Measurements from ENCODE around the gene MEIOC. TPM values are rescaled to one million over a fixed set of nuclear protein-coding genes. Genes with fewer than 3 reads are reported as not detected.

Gene MEIOC
- total RNA-seq, 1 donor from 2014 or later = 0.60 TPM

- Mint-ChIP-seq H3K36me3 (no peaks in the 10 kb centered on the region), H3K4me1 (ENCODE audit: unreplicated experiment) (no peaks in the 10 kb centered on the region), H3K4me3 (no peak overlapping the region), H3K27ac (no peak overlapping the region), H3K27me3 (peaks cover 46% of the 10 kb centered on the region), H3K9me3 (peaks cover 4% of the 10 kb centered on the region)
- no peak for DNase-seq (ENCODE audit: extremely low spot score, unreplicated experiment)
- no peak for TF ChIP-seq CTCF (conservative IDR thresholded peaks at IDR 0.05)
These were observed 5.0 kb upstream of the MEIOC start for GRCh38 chr17:44651228-44651627.

- Mint-ChIP-seq H3K27ac (no peak overlapping the region), H3K4me3 (no peak overlapping the region), H3K36me3 (no peaks in the 10 kb centered on the region), H3K4me1 (ENCODE audit: unreplicated experiment) (peaks cover 3% of the 10 kb centered on the region), H3K27me3 (peaks cover 55% of the 10 kb centered on the region), H3K9me3 (peaks cover 4% of the 10 kb centered on the region)
- TF ChIP-seq CTCF (conservative IDR thresholded peaks at IDR 0.05) = no peak
- DNase-seq (ENCODE audit: extremely low spot score, unreplicated experiment) = no peak
These were observed 3.5 kb upstream of the MEIOC start for GRCh38 chr17:44652727-44653126.

DNA sequence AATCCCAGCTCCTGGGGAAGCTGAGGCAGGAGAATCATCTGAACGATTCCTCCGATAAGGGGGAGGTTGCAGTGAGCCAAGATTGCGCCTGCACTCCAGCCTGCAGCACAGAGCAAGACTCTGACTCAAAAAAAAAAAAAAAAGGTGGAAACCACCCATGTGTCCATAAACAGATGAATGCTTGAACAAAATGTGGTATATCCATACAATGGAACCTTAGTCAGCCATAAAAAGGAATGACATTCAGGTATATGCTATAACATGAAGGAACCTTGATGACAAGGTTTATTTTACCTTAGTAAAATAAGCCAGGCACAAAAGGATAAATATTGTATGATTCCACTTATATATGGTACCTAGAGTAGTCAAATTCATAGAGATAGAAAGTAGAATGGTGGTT lies 2.9 kb upstream of the MEIOC start:
- H3K36me3 Mint-ChIP-seq = no peaks in the 10 kb centered on the region
- peaks cover 52% of the 10 kb centered on the region for H3K27me3 Mint-ChIP-seq
- H3K27ac Mint-ChIP-seq = no peak overlapping the region
- no peak for TF ChIP-seq CTCF (conservative IDR thresholded peaks at IDR 0.05)
- no peak for DNase-seq (ENCODE audit: extremely low spot score, unreplicated experiment)
- peaks cover 3% of the 10 kb centered on the region for H3K4me1 Mint-ChIP-seq (ENCODE audit: unreplicated experiment)
- H3K4me3 Mint-ChIP-seq = no peak overlapping the region
- H3K9me3 Mint-ChIP-seq = peaks cover 4% of the 10 kb centered on the region

GRCh38 chr17:44653954-44654353 lies 2.3 kb upstream of the MEIOC start:
- H3K9me3 Mint-ChIP-seq = peaks cover 4% of the 10 kb centered on the region
- H3K36me3 Mint-ChIP-seq = no peaks in the 10 kb centered on the region
- H3K4me1 Mint-ChIP-seq (ENCODE audit: unreplicated experiment) = peaks cover 3% of the 10 kb centered on the region
- DNase-seq (ENCODE audit: extremely low spot score, unreplicated experiment) = no peak
- H3K27me3 Mint-ChIP-seq = peaks cover 48% of the 10 kb centered on the region
- no peak overlapping the region for H3K4me3 Mint-ChIP-seq
- H3K27ac Mint-ChIP-seq = no peak overlapping the region
- TF ChIP-seq CTCF (conservative IDR thresholded peaks at IDR 0.05) = no peak

- Mint-ChIP-seq H3K9me3 (no peaks in the 10 kb centered on the region), H3K36me3 (no peaks in the 10 kb centered on the region), H3K27ac (no peak overlapping the region), H3K27me3 (peaks cover 12% of the 10 kb centered on the region), H3K4me3 (no peak overlapping the region), H3K4me1 (ENCODE audit: unreplicated experiment) (peaks cover 3% of the 10 kb centered on the region)
- no peak for TF ChIP-seq CTCF (conservative IDR thresholded peaks at IDR 0.05)
- no peak for DNase-seq (ENCODE audit: extremely low spot score, unreplicated experiment)
These were observed 5.6 kb downstream of the MEIOC start for GRCh38 chr17:44661835-44662234.

GRCh38 chr17:44663095-44663494 lies 6.8 kb downstream of the MEIOC start:
- Mint-ChIP-seq H3K4me3 (no peak overlapping the region), H3K4me1 (ENCODE audit: unreplicated experiment) (no peaks in the 10 kb centered on the region), H3K27ac (no peak overlapping the region), H3K9me3 (no peaks in the 10 kb centered on the region), H3K36me3 (no peaks in the 10 kb centered on the region), H3K27me3 (no peaks in the 10 kb centered on the region)
- DNase-seq (ENCODE audit: extremely low spot score, unreplicated experiment) = no peak
- no peak for TF ChIP-seq CTCF (conservative IDR thresholded peaks at IDR 0.05)
